GM03348 (cell line): ENCODE data around the gene GPX8.
A peak's percentile ranks its signal among the peaks of the same experiment; 100 is the strongest.

Source experiments
- DNase-seq: peaks from one replicate; pipeline ENCODE4 v3.0.0; 2012; ENCODE audit warnings: low spot score

Gene GPX8

DNA sequence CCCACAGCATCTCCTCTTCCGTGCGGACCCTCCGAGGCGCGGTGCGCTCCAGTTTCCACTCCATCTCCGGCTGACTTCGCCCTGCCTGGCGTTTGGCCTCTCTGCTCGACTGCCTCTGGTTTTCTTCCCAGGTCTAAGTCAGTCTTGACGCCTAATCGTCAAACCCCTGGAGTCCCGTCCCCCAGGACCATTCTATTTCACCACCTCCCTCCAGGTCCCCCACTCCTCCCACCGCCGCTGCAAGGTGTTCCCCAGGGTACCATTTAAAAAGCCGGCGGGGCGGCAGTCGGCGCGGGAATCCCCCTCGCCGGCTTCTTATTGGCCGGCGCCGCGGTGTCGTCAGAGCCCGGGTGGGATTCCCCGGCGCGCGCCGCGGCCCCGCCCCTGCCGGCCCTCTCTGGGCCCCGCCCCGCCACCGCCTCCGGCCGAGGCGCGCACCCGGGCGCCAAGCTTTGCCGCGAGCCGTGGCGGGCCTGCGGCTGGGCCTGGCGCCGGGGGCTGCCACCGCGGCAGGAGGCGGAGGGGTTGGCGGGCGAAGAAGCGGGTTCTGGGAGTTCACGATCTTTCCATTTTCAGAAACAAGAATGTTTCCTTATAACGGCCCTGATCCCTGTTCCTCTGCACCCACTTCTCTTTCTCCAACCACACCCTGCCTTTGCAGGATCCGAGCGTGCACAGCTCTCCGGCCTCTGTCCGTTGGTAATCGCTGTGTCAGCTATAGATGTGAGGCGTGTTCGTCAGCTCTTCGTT lies 13.1 kb downstream of the GPX8 start, which contains the start of gene CDC20B:
Gene CDC20B, minus strand, starts transcription at position 241 of the 750 bp plus-strand sequence. Its CDS starts 177 bp downstream, at position 64.
- peak; percentile 98 for DNase-seq

DNA sequence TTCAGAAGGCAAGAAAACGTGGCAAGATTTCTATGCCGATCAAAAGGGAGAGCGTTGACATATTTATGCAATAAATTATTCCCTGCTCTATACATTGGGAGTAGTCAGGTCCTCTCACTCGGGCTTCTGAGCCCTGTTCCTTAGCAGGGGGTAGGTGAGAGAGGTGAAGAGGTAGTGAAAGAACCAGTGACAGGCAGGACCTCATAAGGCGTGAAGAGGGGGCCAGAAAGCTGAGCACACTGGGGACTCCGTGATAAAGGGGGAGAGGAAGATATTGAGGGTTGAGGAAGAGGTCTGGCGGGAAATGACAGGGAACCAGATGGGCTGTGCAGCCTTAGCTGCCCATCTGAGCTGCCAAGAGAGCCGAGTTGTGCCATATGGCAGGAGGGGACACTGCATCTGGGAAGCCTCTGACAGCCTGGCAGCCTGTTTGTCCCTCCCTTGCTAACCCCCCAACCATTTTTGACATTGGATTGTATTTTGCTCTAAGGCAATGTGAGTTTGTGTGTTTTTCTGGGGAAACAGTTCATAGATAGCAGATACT lies 13.8 kb downstream of the GPX8 start:
- no peak for DNase-seq

DNA sequence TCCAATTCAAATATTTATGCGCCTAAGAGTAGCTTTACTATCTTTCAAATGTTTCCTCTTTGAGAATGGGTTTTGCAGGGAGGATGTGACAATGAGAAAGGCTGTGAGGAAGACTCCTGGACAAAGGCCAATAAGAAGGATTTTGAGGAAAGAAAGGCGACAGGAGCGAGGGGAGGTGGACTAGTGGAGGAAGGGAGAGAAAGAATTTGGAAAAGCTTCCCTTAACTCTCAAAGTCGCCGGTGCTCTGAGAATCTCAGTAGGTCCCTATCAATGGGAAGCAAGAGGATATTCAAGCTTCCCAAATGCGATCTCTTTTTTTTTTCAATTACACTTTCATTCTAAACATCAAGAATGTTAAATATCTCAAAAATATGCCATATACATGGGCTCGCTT lies 15.8 kb downstream of the GPX8 start:
- DNase-seq = no peak

DNA sequence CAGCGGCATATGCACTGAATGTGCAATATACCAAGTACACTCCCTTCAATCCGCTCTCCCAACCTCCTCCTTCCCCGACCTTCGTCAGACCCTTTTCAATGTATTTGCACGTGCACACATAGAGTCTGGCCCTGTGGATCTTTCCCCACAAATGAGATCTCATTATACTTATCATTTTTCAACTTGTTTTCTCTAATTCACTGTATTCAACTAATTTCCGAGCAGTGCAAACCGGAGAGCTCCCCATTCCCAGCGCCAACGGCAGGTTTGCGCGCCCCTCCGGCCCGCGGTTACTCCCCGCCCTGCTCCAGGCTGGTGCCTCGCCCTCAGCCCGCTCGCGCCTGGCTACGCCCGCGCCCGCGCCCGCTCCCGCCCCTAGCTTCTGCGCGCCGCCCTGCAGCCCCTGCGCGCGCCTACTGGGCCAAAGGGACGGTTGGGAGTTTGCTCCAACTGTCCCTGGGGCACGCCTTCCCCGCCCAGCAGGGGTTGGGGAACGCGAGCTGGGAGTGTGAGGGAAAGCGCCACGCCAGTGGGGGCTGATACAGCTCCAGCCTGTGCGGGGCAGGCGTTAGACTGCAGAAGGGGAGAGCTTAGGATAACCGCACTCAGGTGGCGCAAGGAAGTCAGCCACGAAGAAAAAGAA lies 16.3 kb downstream of the GPX8 start:
- peak; percentile 43 for DNase-seq

DNA sequence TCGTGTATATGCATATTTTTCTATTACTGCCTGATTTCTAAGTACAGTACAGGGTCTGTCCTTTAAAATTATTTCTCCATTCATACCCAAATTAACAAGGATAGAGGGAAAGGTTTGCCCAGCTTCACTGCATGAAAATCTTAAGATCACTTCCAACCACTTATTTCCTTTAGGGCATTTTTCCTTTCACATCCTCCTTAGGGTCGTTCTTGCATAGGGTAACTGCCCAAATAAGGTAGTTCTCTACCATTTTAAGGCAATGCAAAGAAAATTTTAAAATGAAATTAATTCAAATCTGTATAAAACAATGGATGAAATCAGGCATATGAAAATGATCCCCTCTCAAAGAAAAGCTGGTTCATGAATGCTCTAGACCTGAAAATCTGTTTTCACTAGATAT lies 17.1 kb downstream of the GPX8 start:
- no peak for DNase-seq

DNA sequence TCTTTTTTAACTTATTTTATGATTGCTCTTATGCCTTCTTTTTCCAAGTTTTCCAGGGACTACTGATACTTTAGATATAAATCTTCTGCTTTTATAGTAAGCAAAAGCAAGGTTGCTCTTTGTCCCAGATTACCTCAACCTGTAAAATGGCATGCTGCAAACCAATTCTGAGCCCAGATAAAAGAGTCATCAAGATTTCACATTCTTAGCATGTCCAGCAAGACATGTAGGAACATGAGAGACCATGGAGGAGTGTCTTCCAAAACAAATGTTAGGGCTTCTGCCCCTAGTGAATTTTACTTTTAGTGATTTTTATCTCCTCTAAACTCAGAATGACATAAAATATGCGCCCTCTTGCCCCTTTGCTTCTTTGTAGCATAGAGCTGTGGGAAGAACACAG lies 20.0 kb downstream of the GPX8 start:
- DNase-seq = no peak

DNA sequence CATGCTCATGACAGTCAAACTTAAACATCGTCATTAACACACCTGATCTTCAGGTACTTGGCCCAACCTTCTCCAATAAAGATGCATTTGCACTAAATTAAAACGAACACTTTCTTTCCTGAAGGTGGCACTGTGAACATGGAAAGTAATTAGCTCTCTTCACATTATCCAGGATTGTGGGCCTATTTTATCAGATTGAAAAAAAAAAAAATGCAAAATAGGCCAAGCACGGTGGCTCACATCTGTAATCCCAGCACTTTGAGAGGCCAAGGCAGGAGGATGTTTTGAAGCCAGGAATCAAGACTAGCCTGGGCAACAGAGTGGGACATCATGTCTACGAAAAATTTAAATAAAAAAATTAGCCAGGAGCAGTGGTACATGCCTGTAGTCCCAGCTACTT lies 27.4 kb downstream of the GPX8 start:
- no peak for DNase-seq

DNA sequence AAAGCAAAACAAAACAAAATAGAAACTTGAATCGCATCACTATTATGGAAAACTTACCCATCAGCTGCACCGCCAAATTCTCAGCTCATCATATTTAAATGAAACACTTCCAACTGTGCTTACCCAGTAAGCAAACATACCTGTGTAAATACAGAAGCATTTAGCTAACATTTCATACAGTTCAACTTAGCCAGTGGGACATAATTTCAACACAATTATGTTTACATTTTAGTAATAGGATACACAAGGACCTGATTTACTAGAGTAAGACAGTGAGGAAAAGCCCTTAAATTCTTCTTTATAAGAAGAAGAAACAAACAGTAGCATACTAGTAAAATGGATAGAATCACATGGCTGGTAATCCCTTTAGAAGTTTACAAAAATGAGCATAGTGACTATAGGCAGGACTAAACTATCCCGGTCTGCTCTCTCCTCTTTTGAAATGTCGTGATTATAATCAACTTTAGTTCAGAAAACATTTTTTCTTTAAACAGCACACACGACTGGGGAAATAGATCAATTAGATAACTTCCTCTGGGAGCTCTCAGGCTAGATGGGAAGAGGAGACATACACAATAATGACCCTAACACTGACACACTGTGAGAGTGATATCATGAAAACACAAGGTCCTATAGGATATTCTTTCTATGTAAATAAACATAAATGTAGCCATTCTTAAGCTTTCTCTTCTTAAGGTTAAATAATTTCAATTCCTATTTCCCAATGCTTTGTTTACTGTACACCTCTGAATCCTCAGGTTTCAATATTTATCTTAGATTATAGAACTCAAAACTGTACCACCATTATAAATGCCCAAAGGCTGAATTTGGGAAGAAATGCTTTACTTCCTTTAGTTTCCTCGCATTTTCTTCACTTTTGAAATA lies 28.9 kb downstream of the GPX8 start:
- no peak for DNase-seq

DNA sequence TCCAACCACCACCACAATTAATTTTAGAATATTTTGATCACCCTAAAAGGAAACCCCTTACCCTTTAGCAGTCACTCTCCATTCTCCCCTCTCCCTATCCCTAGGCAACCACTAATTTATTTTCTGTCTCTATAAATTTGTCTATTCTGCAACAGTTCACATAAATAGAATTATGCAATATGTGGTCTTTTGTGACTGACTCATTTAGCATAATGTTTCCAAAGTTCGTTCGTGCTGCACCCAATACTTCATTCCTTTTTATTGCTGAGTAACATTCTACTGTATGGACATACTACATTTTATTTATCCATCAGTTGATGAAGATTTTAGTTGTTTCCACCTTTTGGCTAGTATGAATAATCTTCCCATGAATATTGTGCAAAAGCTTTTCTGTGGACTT lies 31.2 kb downstream of the GPX8 start:
- no peak for DNase-seq

DNA sequence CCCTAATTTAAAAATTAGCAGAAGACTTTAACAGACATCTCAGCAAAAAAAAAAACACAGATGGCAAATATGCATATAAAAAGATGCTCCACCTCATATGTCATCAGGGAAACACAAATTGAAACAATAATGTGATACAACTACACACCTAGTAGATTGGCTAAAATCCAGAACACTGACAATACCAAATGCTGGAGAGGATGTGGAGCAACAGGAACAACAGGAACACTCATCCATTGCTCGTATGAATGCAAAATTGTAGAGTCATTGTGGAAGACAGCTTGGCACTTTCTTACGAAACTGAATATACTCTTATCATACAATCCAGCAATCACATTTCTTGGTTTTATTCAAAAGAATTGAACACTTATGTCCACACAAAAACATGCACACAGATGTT lies 45.0 kb downstream of the GPX8 start:
- no peak for DNase-seq

DNA sequence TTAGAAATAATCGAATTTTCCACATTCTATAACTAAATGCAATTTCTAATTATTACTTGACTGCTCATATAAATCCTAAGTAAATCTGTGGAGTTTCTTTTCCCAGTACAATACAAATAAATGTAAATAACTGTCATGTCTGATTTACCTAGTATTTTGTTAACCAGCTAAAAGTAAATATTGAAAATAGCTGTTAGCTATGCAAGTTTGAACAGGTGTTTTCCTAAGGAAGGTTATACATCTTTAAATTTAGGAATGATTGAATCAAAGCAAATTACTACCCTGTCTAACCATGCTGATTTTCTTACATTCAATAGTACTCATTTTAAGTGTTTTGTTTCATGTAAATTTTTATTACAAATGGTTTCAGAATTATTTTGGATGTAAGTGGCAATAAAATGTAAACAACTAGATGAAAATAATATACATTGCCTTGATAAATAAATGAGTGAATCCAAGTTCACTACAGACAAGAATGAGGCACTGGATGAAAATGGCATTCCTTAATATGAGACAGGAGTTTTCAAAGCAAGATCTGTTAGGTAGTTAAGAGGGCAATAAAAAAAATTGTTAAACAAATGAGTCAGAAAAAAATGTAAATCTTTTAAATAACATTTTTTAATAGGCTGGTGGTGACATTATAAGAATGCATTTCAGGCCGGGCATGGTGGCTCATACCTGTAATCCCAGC lies 51.4 kb downstream of the GPX8 start:
- no peak for DNase-seq
